ENCODE results near the gene H2AZ2.

Gene H2AZ2

GRCh38 chr7:44783407-44783806 lies 64.5 kb downstream of the H2AZ2 start:
- DNase-seq: no peak

GRCh38 chr7:44782460-44782859 lies 65.4 kb downstream of the H2AZ2 start:
- DNase-seq: no peak

Measured in fibroblast of skin of scalp (primary cell).